HepG2 (cell line): ENCODE results near the gene ODAM. TPM values are rescaled to one million over a fixed set of nuclear protein-coding genes. Genes with fewer than 3 reads are reported as not detected.

Source experiments
- ERF ChIP-seq: IDR thresholded peaks from 2 replicates; pipeline ENCODE4 v1.6.1; 2018; ENCODE audit warnings: missing biosample characterization, missing genetic modification reagents
- KAT7 ChIP-seq: IDR thresholded peaks from 2 replicates; pipeline ENCODE4 v1.6.1; 2018; ENCODE audit warnings: borderline replicate concordance, missing compliant biosample characterization
- MAFF ChIP-seq: IDR thresholded peaks from 2 replicates; pipeline ENCODE4 v1.6.1; 2011; ENCODE audit warnings: low read depth, low read length, improper control_type of control experiment
- MAFK ChIP-seq, 2 experiments: IDR thresholded peaks in 1 of 2; conservative IDR thresholded peaks in 1 of 2; 2 replicates each; pipeline ENCODE4 v1.6.1; 2011; ENCODE audit warnings: improper control_type of control experiment in 2 of 2, low read length in 2 of 2
- NR2F1 ChIP-seq, 2 experiments: fragments of 450-650 bp in 1 of 2; formaldehyde crosslinking in 1 of 2; IDR thresholded peaks; 2 replicates each; pipeline versions ENCODE4 v1.5.0 to v1.6.1; 2016 to 2020; ENCODE audit warnings: mild to moderate bottlenecking in 1 of 2, missing compliant biosample characterization in 1 of 2, missing genetic modification reagents in 1 of 2, moderate library complexity in 1 of 2
- TRIM24 ChIP-seq: sonication (generic); formaldehyde crosslinking; IDR thresholded peaks from 2 replicates; pipeline ENCODE4 v1.8.0; 2022; ENCODE audit warnings: mild to moderate bottlenecking, missing genetic modification reagents
- ZBTB33 ChIP-seq: sonication (generic); formaldehyde crosslinking; IDR thresholded peaks from 2 replicates; pipeline ENCODE4 v1.4.0; 2020; ENCODE audit warnings: missing genetic modification reagents
- ZBTB46 ChIP-seq: sonication (generic); formaldehyde crosslinking; IDR thresholded peaks from 2 replicates; pipeline ENCODE4 v1.4.0; 2020; ENCODE audit warnings: mild to moderate bottlenecking, missing genetic modification reagents, borderline replicate concordance
- ZNF318 ChIP-seq: sonication (generic); formaldehyde crosslinking; IDR thresholded peaks from 2 replicates; pipeline ENCODE4 v1.4.0; 2020; ENCODE audit warnings: mild to moderate bottlenecking, missing genetic modification reagents
- polyA plus RNA-seq, 8 experiments: library from polyadenylated mRNA; depleted of rRNA in 3 of 8; stranded (reverse) in 7 of 8; unstranded in 1 of 8; fragments of >200 nt; fragmentation: Illumina TruSeq in 4 of 8; extraction: Trizol in 4 of 8; gene quantifications; 2 replicates each; pipeline versions ENCODE4 v1.2.1 to v1.2.3, GENCODE V29; 2011 to 2016; ENCODE audit warnings: low read depth in 4 of 8, missing spikeins in 1 of 8, mixed read lengths in 1 of 8; ENCODE audit not compliant: insufficient read depth in 1 of 8
- total RNA-seq, 5 experiments: library from RNA; depleted of rRNA; stranded (reverse); fragments of >200 nt; fragmentation: Illumina TruSeq; extraction: Trizol; gene quantifications; 2 replicates each; pipeline ENCODE4 v1.2.3, GENCODE V29; 2016; ENCODE audit warnings: low read depth in 1 of 5
- TF ChIP-seq, protein P1 (sequence below): sonication (generic); formaldehyde crosslinking; IDR thresholded peaks from 2 replicates; pipeline ENCODE4 v1.5.1; 2020; ENCODE audit warnings: mild to moderate bottlenecking, missing genetic modification reagents

Gene ODAM
- total and polyA plus RNA-seq, 2 of the 13 experiments (the other 11 are each of a cell fraction or from before 2014, with no cell fraction given): 94.6 to 115 TPM

DNA sequence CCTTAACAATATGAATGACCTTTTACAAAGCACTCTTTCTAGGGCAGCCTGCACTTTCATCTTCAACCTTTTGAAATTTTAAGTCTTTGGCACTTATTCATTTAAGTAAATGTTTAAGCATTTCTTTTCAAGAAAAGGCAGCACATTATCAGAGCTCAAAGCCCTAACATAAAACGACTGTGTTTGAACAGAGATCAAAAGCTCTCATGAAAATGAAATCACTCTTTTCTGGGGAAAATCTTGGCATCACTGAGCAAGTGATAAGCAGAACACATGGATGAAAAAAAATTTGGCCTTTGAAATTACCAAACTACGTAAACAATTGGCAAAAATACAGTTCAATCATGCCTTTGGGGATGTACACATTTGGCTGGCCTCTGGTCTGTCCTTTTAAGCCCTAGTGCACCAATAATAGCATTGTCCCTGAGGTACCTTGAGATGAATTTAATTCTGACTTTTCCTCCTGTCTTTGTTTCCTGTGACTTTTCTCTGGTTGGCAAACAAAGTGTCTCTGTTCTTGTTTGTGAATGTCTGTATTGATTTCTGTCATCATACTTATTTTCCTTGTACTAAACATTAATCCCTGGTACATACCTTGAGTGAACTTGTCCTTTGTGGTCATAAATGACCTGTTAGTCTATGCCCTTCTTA lies 12.9 kb upstream of the ODAM start (continued):
- TF ChIP-seq ZNF318 (CRISPR knock-in tag) (no peak), MAFK (conservative IDR thresholded peaks at IDR 0.05 in 1 of 2, IDR thresholded peaks at IDR 0.05 in 1 of 2; ENCODE audit: low read length in 2 of 2) (no peak), KAT7 (CRISPR knock-in tag) (no peak), ZBTB33 (CRISPR knock-in tag) (no peak), TRIM24 (0 out of 2 replicates have a peak, but pooled peaks have one; percentile 39), ZBTB46 (no peak), NR2F1 (CRISPR knock-in tag; IDR thresholded peaks at IDR 0.05) (peak; percentile 37 to 41; a peak in 3 of 4 replicates), MAFF (no peak), ERF (CRISPR knock-in tag) (0 out of 2 replicates have a peak, but pooled peaks have one; percentile 45)
- TF ChIP-seq, protein P1, sequence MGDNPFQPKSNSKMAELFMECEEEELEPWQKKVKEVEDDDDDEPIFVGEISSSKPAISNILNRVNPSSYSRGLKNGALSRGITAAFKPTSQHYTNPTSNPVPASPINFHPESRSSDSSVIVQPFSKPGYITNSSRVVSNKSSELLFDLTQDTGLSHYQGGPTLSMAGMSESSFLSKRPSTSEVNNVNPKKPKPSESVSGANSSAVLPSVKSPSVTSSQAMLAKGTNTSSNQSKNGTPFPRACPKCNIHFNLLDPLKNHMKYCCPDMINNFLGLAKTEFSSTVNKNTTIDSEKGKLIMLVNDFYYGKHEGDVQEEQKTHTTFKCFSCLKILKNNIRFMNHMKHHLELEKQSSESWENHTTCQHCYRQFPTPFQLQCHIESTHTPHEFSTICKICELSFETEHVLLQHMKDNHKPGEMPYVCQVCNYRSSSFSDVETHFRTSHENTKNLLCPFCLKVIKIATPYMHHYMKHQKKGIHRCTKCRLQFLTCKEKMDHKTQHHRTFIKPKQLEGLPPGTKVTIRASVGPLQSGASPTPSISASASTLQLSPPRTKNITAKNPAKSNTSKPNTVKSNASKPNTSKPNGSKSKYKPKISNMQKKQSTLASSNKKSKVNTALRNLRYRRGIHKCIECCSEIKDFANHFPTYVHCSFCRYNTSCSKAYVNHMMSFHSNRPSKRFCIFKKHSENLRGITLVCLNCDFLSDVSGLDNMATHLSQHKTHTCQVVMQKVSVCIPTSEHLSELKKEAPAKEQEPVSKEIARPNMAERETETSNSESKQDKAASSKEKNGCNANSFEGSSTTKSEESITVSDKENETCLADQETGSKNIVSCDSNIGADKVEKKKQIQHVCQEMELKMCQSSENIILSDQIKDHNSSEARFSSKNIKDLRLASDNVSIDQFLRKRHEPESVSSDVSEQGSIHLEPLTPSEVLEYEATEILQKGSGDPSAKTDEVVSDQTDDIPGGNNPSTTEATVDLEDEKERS (CRISPR knock-in tag): no peak
